Skin of body (tissue), 3 donors: ENCODE results near the gene RALY. TPM values are rescaled to one million over a fixed set of nuclear protein-coding genes. Genes with fewer than 3 reads are reported as not detected.
"Not testable (repeated sequence)": the region's sequence is repeated elsewhere in the genome, so short reads cannot be mapped to it uniquely, and the experiment has no call there.

ENCODE experiments used
- DNase-seq: peaks from one replicate; lab custom pipeline; 2025; lab: John Stamatoyannopoulos, UW
- small RNA-seq: library from RNA; depleted of rRNA; stranded (forward); fragments of <200 nt; gene quantifications from one replicate; pipeline ENCODE3, GENCODE V24; 2014; ENCODE audit warnings: low replicate concordance
- total RNA-seq: library from RNA; depleted of rRNA; stranded (reverse); fragments of >200 nt; gene quantifications from one replicate; pipeline ENCODE4 v1.2.3, GENCODE V29; 2014

RALY gene
- total RNA-seq, 1 donor from 2014 or later: 47.2 TPM

- not testable (repeated sequence) for DNase-seq
Observed at GRCh38 chr20:34133365-34133860, 139.7 kb downstream of the RALY start.

Small RNA genes within 50 kb of the gene (small RNA-seq; reads per million reads assigned to genes)
- gene MIR4755: not detected

Other genes starting within 250 kb of the RALY start
- gene CHMP4B, start 182.6 kb upstream of the RALY start, total RNA-seq: 49.6 TPM
- gene EIF2S2, start 118.3 kb downstream of the RALY start, total RNA-seq: 37.8 TPM
- gene ASIP, start 247.5 kb downstream of the RALY start, total RNA-seq: 7.6 TPM